ENCODE results near the gene STIM1.

STIM1 gene

GRCh38 chr11:3824714-3825472 lies 30.6 kb upstream of the STIM1 start:
- Histone ChIP-seq H3K79me2 (ENCODE audit: insufficient read depth, low read length) (peaks cover 9% of the 10 kb centered on the region), H3K4me1 (ENCODE audit: insufficient read depth, low read length) (no peaks in the 10 kb centered on the region), H2AFZ (ENCODE audit: low read depth, low read length) (no peak overlapping the region), H3K4me3 (ENCODE audit: low read depth in 1 of 2, low read length in 2 of 2) (no peak overlapping the region), H3K36me3 (ENCODE audit: insufficient read depth, low read length) (peaks cover 57% of the 10 kb centered on the region), H3K4me2 (ENCODE audit: insufficient read depth, low read length) (no peak overlapping the region), H3K9me3 (ENCODE audit: insufficient read depth, low read length, severe bottlenecking) (no peaks in the 10 kb centered on the region), H4K20me1 (ENCODE audit: insufficient read depth, low read length) (peaks cover 20% of the 10 kb centered on the region), H3K27me3 (ENCODE audit: insufficient read depth, low read length, poor library complexity) (no peaks in the 10 kb centered on the region), H3K9ac (ENCODE audit: low read depth, low read length) (no peak overlapping the region), H3K27ac (ENCODE audit: low read length) (no peak overlapping the region)
- TF ChIP-seq CTCF (IDR thresholded peaks at IDR 0.05; ENCODE audit: borderline replicate concordance, extremely low read depth, low read length, poor library complexity, severe bottlenecking) (peak; percentile 82), EZH2 (IDR thresholded peaks at IDR 0.05; ENCODE audit: borderline replicate concordance, low read depth, low read length, severe bottlenecking) (no peak)
- peak; percentile 84 for ATAC-seq (ENCODE audit: insufficient read depth, low read depth)
- peak; percentile 74 for DNase-seq

DNA sequence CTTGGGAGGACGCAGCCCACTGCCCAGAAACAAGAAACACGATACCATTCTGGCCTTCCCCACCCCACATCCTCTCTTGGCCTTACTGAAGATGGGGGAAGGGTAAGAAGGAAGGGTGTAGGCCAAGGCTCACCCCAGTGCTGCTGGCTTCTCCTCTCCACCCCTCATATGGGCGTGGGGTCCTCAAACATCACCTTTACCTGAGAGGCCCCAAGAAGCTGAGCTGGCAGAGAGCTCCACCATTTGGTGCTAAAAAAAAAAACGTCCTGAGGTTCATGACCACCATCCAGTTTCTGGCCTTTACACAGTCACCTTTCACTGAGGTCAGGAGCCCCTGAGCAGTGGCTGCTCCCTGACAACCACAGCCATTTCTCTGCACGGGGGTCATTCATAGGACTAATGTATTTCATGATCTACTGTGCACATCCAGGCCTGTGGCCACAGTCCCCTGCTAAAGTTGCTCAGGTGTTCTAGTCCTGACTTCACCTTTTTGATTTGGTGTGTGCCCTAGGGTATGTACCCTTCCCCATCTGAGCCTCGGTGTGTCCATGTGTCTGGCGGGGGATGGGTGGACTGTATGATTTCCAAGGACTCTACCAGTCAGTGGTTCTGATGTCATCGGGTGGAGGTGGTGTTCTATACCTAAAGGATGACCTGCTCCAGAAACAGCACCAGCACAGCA lies 29.9 kb upstream of the STIM1 start:
- Histone ChIP-seq H3K4me1 (ENCODE audit: insufficient read depth, low read length) (no peaks in the 10 kb centered on the region), H3K79me2 (ENCODE audit: insufficient read depth, low read length) (peaks cover 15% of the 10 kb centered on the region), H3K27ac (ENCODE audit: low read length) (no peak overlapping the region), H3K4me2 (ENCODE audit: insufficient read depth, low read length) (no peak overlapping the region), H2AFZ (ENCODE audit: low read depth, low read length) (no peak overlapping the region), H3K4me3 (ENCODE audit: low read depth in 1 of 2, low read length in 2 of 2) (no peak overlapping the region), H4K20me1 (ENCODE audit: insufficient read depth, low read length) (peaks cover 27% of the 10 kb centered on the region), H3K27me3 (ENCODE audit: insufficient read depth, low read length, poor library complexity) (no peaks in the 10 kb centered on the region), H3K9ac (ENCODE audit: low read depth, low read length) (no peak overlapping the region), H3K36me3 (ENCODE audit: insufficient read depth, low read length) (peaks cover 62% of the 10 kb centered on the region), H3K9me3 (ENCODE audit: insufficient read depth, low read length, severe bottlenecking) (no peaks in the 10 kb centered on the region)
- no peak for TF ChIP-seq EZH2 (IDR thresholded peaks at IDR 0.05; ENCODE audit: borderline replicate concordance, low read depth, low read length, severe bottlenecking)
- TF ChIP-seq CTCF (IDR thresholded peaks at IDR 0.05; ENCODE audit: borderline replicate concordance, extremely low read depth, low read length, poor library complexity, severe bottlenecking), result no peak
- DNase-seq, result no peak
- peak; percentile 13; the same call in 1 of the 3 replicates for ATAC-seq (ENCODE audit: insufficient read depth, low read depth)

DNA sequence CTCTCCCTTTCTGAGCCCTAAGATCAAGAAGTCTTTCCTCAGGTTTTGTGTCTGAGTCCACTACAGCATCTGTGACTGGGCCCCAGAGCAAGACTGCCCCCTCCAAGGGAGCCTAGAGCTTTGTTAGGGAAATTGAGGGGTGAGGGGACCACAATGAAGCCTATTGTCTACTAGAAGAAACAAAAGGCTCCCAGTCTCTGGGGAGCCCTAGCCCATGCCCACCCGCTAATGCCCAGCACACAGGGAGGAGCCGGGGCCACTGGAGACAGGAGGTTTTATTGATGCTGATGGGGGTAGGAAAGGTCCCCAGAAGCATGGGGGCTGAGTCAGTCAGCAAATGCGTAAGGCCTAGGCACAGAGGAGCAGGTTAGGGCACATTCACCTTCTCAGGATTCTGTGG lies 28.7 kb upstream of the STIM1 start:
- TF ChIP-seq EZH2 (IDR thresholded peaks at IDR 0.05; ENCODE audit: borderline replicate concordance, low read depth, low read length, severe bottlenecking), result no peak
- TF ChIP-seq CTCF (IDR thresholded peaks at IDR 0.05; ENCODE audit: borderline replicate concordance, extremely low read depth, low read length, poor library complexity, severe bottlenecking), result no peak
- no peak overlapping the region for H2AFZ ChIP-seq (ENCODE audit: low read depth, low read length)
- H3K36me3 ChIP-seq (ENCODE audit: insufficient read depth, low read length), result peaks cover 68% of the 10 kb centered on the region
- H3K9ac ChIP-seq (ENCODE audit: low read depth, low read length), result no peak overlapping the region
- no peak overlapping the region for H3K4me3 ChIP-seq (ENCODE audit: low read depth in 1 of 2, low read length in 2 of 2)
- no peaks in the 10 kb centered on the region for H3K9me3 ChIP-seq (ENCODE audit: insufficient read depth, low read length, severe bottlenecking)
- no peak overlapping the region for H3K27ac ChIP-seq (ENCODE audit: low read length)
- DNase-seq, result no peak
- peaks cover 26% of the 10 kb centered on the region for H3K79me2 ChIP-seq (ENCODE audit: insufficient read depth, low read length)
- no peaks in the 10 kb centered on the region for H3K27me3 ChIP-seq (ENCODE audit: insufficient read depth, low read length, poor library complexity)
- H4K20me1 ChIP-seq (ENCODE audit: insufficient read depth, low read length), result peaks cover 38% of the 10 kb centered on the region
- ATAC-seq (ENCODE audit: insufficient read depth, low read depth), result no peak
- H3K4me2 ChIP-seq (ENCODE audit: insufficient read depth, low read length), result no peak overlapping the region
- H3K4me1 ChIP-seq (ENCODE audit: insufficient read depth, low read length), result no peaks in the 10 kb centered on the region

Data from DND-41 (cell line).